Fibroblast of the aortic adventitia (primary cell): ENCODE measurements around the gene LTBR. TPM values are rescaled to one million over a fixed set of nuclear protein-coding genes. Genes with fewer than 3 reads are reported as not detected.

Experiments used
- DNase-seq: peaks from one replicate; pipeline ENCODE4 v3.0.0-alpha.2; 2010; ENCODE audit warnings: low read depth
- H3K4me3 ChIP-seq: 2 replicates; pipeline ENCODE4 v1.5.1; 2011; ENCODE audit warnings: low read depth, mild to moderate bottlenecking, control low read depth, low read length, moderate library complexity
- total RNA-seq: library from RNA; depleted of rRNA; stranded (reverse); fragments of >200 nt; gene quantifications from 2 replicates; pipeline ENCODE4 v1.2.3, GENCODE V29; 2012; ENCODE audit warnings: low replicate concordance
- TF ChIP-seq, protein P1 (sequence below): IDR thresholded peaks from 2 replicates; pipeline ENCODE4 v1.5.1; 2011; ENCODE audit warnings: mild to moderate bottlenecking, low read length, control low read depth, inconsistent platforms; ENCODE audit not compliant: insufficient read depth

LTBR gene
- total RNA-seq, 1 donor, result 93.7 TPM

DNA sequence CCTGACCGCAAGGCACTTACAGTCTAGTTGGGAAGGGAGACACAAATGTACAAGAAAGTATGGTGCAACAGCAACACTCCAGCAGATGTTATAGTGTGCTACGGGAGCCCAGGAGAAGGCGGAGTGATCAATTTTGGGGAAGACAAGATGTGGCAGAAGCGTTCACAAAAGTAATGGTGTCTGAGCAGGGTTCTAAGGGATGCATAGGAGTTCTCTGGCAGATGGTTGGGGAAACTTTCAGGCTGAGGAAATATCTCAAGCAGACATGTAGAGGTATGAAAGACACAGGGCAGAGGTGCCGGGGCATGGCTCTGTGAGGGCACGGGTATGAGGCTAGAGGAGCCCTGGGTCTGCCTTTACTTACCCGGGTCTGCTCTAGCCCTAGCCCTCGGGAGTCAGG is 37.0 kb upstream of the LTBR start:
- no peak overlapping the region for H3K4me3 ChIP-seq
- no peak for DNase-seq
- TF ChIP-seq, protein P1, sequence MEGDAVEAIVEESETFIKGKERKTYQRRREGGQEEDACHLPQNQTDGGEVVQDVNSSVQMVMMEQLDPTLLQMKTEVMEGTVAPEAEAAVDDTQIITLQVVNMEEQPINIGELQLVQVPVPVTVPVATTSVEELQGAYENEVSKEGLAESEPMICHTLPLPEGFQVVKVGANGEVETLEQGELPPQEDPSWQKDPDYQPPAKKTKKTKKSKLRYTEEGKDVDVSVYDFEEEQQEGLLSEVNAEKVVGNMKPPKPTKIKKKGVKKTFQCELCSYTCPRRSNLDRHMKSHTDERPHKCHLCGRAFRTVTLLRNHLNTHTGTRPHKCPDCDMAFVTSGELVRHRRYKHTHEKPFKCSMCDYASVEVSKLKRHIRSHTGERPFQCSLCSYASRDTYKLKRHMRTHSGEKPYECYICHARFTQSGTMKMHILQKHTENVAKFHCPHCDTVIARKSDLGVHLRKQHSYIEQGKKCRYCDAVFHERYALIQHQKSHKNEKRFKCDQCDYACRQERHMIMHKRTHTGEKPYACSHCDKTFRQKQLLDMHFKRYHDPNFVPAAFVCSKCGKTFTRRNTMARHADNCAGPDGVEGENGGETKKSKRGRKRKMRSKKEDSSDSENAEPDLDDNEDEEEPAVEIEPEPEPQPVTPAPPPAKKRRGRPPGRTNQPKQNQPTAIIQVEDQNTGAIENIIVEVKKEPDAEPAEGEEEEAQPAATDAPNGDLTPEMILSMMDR, result no peak

DNA sequence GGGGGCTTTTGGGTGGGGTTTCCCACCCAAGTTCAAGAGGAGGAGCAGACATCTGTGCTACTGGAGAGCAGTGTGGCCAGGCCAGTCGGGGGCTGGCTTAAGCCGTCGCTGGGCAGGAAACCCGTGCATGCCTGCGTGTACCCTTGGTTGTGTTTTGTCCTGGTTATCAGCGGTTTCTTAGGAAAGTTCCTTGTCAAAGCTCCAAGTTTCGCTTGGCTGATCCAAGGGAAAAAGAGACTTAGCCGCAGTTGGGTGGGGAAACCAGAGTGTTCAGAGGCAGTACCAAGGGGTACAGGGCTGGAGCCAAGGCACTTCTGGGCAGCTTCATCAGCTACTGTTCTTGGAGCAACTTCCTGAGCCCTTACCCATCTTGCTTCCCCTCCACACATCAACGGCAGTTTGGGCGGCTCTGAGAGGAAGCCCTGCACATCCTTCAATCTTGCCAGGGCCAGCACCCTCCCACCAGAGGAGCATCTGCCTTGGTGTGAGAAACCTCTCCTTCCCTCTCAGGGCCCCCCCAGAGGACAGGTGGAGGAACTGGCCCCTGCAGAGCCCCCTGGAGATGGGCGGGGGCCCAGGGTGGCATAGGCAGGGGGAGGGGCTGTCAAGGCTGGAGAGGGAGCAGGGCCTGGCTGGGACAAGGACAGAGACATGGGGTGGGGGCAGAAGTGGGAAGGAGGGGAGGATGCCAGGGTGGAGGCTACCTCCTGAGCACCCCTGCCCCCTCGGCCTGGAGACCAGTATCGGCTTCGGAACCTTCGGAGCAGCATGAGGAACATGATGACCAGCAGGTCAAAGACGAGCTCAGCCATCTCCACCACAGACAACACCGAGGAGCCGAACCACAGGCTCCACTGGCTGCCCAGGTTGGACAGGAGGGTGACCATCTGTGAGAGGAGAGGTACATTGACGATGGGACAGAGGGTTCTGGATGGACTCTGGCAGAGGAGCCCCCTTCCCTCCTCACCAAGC is 36.3 kb upstream of the LTBR start:
- no peak overlapping the region for H3K4me3 ChIP-seq
- DNase-seq, result peak; percentile 97
- TF ChIP-seq, protein P1, result no peak

DNA sequence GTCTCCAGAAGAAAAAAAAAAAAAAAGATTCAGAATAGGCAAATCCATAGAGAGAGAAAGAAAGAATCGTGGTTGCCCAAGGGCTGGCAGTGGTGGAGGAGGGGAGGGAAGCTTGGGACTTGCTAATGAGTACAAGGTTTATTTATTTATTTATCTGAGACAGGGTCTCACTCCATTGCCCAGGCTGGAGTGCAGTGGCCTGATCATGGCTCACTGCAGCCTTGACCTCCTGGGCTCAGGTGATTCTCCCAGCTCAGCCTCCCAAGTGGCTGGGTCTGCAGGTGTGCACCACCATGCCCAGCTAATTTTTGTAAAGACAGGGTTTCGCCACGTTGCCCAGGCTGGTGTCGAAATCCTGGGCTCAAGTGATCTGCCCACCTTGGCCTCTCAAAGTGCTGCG is 32.3 kb upstream of the LTBR start:
- no peak for DNase-seq
- TF ChIP-seq, protein P1, result no peak
- H3K4me3 ChIP-seq, result no peak overlapping the region

DNA sequence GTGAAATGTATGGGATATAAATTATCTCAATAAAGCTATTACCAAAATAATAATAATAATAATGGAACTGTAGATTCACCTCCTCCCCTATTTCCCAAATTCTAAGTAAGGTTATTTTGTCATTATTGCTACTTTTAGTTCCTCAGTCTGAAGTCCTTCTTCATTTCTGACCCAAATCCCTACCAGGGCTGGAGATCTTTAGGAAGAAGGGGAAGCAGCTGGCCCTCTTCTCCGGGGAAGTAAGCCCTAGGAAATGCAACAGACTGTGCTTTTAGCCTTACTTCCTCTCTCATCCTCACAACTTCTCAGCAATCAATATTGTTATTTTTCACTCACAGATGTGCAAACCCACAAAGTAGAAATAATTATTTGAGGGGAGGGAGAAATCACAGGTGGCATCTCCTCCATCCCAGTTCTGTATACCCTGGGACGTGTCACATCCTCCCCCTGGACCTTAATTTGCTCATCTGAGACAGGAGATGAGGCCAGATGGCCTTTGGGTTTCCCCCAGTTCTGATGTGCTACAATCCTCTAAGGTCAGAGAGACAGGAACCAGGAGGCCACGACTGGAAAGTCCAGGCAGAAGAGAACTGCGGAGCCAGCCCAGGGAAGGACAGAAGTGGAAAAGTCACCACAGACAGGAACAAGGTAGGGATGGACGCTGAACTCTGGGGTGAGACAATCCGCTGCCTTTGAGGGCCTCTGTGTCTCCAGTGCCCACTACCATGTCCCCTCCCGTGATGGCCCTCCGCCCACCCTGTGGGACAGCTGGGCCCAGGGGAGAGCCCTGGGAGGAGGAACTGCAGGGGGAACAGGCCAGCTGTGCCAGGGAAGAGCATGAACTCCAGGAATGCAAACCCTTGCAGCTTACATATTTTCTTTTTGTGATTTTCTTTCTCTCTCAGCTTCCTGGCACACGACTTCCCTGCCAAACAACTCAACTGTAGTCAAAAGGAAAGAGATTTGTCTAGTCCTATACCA is 31.5 kb upstream of the LTBR start:
- TF ChIP-seq, protein P1, result no peak
- H3K4me3 ChIP-seq, result no peak overlapping the region
- DNase-seq, result no peak

DNA sequence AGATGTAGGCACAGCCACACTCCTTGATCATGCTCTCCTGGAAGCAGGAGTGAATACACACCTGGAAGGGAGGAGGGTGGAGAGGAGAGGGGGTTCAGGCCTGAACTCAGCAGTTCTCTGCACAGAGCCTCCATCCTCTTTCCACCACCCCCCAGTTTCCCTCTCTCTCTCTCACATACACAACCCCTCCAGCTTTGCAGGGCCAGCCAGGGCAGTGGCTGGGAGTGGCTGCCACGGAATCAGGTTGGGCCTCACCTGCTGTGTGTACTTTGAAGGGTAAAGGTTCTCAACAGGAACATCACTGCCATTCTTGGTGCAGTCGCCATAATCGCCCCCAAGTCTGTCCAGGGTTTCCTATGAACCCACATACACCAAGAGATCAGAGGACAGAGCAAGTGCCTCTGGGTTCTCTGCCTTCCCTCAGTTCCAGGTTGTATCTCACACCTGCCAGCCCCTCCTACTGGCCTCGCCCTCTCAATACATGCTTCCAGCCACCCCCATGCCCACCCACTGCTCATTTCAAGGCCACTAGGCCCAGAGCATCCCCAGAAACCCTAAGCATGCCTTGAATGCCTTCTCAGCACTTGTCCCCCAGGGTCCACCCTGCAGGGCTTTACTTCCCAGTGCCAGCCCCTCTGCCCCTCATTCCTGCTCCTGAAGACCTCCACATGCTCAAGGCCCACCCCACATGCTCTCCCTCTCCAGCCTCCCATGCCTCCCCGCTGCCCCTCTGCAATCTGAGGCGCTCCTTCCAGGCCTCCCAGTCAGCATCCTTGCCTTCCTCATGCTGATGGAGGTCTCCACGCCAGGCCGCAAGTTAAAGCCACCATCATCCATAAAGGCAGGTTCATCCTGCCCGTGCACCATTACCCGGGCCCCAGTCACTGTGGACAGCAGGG is 29.2 kb upstream of the LTBR start:
- no peak for DNase-seq
- no peak overlapping the region for H3K4me3 ChIP-seq
- TF ChIP-seq, protein P1, result no peak
